PFSK-1 (cell line): ENCODE results near the gene CPA1.

Source experiments
- FOXP2 ChIP-seq: optimal IDR thresholded peaks from 2 replicates; pipeline ENCODE3; 2011; ENCODE audit warnings: borderline replicate concordance, control low read depth, inconsistent platforms; ENCODE audit not compliant: insufficient read depth; ENCODE audit errors: extremely low read length, extremely low read depth
- POLR2AphosphoS5 ChIP-seq: IDR thresholded peaks from 2 replicates; pipeline ENCODE4 v1.6.1; 2012; ENCODE audit warnings: low read depth, mild to moderate bottlenecking, control low read depth, low read length, moderate library complexity
- SIN3A ChIP-seq: IDR thresholded peaks from 2 replicates; pipeline ENCODE4 v1.6.1; 2012; ENCODE audit warnings: mild to moderate bottlenecking, low read length, moderate library complexity, borderline replicate concordance; ENCODE audit not compliant: insufficient read depth
- TAF1 ChIP-seq: IDR thresholded peaks from 2 replicates; pipeline ENCODE4 v1.6.1; 2012; ENCODE audit warnings: low read length, control low read depth, borderline replicate concordance; ENCODE audit not compliant: insufficient read depth
- TF ChIP-seq, protein P1 (sequence below), 2 experiments: IDR thresholded peaks; 2 replicates each; pipeline versions ENCODE4 v1.6.1 to v1.8.0; 2011 to 2012; ENCODE audit warnings: low read depth in 2 of 2, low read length in 2 of 2, control low read depth in 1 of 2, inconsistent platforms in 1 of 2, mild to moderate bottlenecking in 1 of 2, moderate library complexity in 1 of 2; ENCODE audit not compliant: insufficient read depth in 1 of 2

DNA sequence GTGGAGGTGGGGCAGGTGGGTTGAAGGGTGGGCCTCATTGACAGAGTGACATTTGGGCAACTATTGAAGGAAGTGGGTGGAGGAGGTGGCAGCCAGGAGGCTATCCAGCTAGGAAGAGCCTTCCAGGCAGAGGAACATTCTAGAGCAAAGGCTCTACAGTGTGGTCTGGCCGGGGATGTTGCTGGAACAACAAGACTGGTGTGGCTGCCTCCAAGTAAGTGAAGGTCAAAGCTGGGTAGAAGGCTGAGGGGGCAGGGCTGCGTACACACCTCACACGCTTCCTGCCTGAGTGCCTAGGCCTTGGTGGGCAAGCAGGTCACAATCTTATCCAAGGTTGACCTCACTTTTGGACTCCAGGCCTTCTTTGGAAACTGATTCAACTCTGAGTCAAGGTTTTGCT is 6.6 kb downstream of the CPA1 start:
- TF ChIP-seq, protein P1, sequence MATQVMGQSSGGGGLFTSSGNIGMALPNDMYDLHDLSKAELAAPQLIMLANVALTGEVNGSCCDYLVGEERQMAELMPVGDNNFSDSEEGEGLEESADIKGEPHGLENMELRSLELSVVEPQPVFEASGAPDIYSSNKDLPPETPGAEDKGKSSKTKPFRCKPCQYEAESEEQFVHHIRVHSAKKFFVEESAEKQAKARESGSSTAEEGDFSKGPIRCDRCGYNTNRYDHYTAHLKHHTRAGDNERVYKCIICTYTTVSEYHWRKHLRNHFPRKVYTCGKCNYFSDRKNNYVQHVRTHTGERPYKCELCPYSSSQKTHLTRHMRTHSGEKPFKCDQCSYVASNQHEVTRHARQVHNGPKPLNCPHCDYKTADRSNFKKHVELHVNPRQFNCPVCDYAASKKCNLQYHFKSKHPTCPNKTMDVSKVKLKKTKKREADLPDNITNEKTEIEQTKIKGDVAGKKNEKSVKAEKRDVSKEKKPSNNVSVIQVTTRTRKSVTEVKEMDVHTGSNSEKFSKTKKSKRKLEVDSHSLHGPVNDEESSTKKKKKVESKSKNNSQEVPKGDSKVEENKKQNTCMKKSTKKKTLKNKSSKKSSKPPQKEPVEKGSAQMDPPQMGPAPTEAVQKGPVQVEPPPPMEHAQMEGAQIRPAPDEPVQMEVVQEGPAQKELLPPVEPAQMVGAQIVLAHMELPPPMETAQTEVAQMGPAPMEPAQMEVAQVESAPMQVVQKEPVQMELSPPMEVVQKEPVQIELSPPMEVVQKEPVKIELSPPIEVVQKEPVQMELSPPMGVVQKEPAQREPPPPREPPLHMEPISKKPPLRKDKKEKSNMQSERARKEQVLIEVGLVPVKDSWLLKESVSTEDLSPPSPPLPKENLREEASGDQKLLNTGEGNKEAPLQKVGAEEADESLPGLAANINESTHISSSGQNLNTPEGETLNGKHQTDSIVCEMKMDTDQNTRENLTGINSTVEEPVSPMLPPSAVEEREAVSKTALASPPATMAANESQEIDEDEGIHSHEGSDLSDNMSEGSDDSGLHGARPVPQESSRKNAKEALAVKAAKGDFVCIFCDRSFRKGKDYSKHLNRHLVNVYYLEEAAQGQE (IDR thresholded peaks at IDR 0.05; ENCODE audit: insufficient read depth in 1 of 2, low read depth in 2 of 2, low read length in 2 of 2) = no peak
- no peak for TF ChIP-seq POLR2AphosphoS5
- TF ChIP-seq FOXP2 = no peak
- no peak for TF ChIP-seq TAF1
- TF ChIP-seq SIN3A = no peak
